CD4-positive, alpha-beta T cell treated with Interleukin-15 for 4 hours (primary cell): ENCODE results near the gene GSE1.

Experiments used
- DNase-seq: peaks from one replicate; pipeline ENCODE4 v3.0.0-alpha.2; 2020; ENCODE audit warnings: low spot score

Gene GSE1

DNA sequence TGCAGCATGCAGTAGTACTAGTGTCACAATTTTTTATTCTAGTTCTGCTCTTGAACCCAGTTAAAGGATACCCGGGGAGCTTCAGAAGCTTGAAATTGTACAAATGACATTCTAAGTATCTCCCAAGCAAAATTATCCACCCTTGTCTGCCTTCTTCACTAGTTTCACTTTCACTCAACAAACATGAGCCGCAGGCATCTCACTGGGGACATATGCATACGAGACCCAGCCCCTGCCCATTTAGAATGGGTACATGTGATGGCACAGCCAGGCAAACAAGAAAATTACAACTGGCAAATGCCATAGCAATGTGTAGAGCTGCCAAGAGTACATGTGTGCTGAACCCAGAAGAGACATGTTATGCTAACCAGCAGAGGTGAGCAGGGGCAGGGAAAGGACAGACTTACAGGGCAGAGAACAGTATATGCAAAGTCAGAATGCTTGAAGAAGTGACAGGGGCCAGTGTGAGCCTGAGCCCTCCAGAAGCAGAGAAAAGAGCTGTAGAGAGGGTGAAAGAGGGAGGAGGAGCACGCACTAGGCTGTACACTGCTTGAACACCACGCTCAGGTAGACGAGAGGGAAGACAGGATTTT lies 67.3 kb downstream of the GSE1 start:
- DNase-seq, result no peak

DNA sequence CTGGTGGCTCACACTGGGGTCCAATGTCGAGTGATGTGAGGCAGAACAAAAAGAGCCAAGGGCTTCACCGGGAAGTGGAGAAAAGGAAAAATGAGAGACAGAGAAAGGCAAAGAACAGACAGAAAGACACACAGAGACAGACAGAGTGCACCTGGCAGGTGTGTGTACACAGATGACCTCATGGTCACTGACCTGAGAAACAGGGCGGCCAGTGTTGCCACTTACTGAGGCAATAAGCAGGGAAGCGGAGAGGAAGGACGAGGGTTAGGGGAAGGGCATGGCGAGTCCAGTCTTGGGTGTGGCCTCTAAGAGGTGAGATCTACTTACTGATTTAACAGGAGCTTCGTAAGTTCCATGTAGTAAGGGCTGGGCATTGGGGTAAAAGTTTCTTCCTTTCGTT lies 68.1 kb downstream of the GSE1 start:
- DNase-seq, result no peak

DNA sequence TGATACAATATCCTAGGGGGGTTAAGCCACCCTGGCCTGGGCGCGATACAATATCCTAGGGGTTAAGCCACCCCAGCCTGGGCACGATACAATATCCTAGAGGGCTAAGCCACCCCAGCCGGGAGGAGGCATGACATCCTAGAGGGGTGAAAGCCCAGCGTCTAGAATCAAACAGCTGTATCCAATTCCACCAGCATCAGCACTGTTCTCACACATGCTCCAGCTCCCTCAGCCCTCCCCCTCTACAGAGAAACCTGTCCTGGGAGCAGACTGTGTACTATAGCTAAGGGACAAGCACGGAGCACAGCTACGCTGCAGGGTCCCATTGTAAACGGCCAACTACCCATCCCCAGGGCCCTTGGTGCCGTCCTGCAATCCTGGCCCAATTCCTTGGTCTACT lies 69.4 kb downstream of the GSE1 start:
- DNase-seq, result no peak

DNA sequence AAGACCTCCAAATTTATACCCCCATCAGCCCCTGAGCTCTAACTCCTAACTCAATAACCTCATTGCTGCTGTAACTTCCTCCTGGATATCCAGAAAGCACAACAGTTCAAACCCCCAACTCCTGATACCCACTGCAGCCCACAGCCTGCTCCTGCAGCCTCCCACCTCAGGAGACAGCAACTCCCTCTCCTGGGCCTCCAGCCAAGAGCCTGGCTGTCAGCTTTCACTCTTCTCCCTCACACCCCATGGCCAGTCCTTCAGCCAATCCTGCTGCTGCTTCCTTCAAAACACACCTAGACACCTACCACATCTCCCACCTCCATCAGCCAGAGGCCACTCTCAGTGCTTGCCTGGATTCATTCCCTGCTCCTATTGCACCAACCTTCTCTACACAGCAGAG lies 70.2 kb downstream of the GSE1 start:
- DNase-seq, result no peak

DNA sequence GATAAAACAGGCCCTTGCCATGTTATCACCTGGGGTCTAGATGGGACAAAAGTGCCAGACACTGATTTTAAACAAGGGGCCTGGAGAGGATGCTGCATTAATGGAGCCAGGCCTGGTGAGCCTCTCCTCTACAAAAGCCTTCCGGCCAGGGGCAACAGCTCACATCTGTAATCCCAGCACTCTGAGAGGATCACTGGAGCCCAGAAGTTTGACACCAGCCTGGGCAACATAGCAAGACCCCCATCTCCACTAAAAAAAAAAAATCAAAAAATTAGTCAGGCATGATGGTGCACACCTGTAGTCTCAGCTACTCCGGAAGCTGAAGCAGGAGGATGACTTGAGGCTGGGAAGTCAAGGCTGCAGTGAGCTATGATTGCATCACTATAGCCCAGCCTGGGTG lies 72.1 kb downstream of the GSE1 start:
- DNase-seq, result no peak

DNA sequence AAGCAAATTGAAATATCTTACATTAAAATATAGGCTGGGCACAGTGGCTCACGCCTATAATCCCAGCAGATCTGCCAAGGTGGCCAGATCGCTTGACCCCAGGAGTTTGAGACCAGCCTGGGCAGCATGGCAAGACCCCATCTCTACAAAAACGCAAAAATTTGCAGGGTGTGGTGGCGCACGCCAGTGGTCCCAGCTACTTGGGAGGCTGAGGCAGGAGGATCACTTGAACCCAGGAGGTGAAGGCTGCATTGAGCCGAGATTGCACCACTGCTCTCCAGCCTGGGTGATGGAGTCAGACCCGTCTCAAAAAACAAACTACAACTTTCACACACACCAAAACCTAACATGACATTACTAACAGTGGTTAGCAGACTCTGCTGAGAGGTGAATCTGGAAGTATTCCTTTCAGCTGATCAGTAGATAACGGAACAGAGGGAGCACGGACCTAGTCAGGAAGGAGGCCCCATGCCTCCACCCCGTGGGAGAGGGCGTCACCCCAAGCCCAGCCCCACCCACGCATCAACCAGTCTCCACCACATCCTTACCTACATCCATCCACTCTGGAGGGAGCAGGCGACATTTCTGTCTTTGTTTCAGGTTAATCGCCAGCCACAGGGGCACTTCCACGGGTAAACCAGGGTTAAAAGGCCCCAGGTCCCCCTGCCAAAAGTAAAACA lies 73.9 kb downstream of the GSE1 start:
- DNase-seq, result no peak

DNA sequence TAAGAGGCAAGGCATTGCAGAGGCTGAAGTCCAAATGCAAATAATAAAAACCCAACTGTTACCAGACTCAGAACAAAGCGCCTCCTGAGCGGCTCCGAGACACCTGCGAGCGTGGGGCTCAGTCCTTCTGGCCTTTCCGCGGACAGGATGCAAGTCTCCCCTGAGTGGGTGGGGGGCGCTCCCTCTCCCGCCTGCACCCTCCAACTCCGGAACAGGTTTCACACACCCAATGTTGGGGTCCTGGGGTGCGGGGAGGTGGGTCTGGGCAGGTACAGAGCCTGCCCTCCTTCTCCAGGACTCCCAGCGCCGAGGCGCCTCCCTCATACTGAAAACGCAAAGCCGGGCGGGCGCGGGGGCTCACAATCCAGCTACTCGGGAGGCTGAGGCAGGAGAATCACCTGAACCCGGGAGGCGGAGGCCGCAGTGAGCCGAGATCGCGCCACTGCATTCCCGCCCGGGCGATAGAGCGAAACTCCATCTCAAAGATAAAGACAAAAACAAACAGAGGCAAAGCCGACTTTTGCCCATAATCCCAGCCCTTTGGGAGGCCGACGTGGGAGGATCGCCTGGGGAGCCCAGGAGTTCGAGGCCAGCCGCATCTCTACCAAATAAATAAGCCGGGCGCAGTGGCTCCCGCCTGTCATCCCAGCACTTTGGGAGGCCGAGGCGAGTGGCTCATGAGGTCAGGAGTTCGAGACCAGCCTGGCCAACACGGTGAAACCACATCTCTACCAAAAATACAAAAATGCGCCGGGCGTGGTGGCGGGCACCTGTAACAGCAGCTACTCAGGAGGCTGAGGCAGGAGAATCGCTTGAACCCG lies 74.7 kb downstream of the GSE1 start:
- DNase-seq, result no peak

DNA sequence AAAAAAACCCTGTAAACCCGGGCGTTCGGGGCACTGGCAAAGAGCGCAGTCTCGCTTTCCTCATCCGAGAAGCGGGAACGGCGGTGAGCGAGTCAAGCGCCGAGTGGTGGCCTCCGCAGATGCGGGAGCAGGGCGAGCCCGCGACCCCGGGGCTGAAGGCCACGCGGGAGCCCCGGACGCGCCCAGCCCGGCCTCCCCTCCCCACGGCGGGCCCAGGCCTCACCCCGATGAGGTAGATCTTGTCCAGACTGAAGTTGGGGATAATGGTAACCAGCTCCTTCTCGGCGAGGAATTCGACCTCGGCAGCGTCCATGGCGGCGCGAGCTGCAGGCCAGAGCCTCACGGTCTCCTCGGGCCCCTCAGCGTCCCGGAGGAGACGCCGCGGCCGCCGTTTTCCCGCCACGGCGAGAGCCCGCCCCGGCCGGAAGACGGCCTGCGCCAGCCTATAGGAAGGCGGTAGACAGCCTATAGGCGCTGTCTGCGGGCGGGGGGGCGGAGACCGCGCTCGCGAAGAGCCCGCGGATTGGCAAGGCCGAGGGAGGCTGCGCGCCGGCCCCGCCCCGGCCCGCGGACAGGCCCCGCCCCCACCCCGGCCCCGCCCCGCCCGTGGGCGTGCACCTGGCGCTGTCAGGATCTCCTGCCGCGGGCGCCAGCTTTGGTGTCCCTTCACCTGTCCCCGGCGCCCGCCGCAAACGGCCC lies 75.6 kb downstream of the GSE1 start, which contains the start of gene GINS2:
TSS of gene GINS2 (minus strand) at position 369 of the 699 bp plus-strand sequence. CDS start at position 313, 56 bp downstream.
- DNase-seq, result peak; percentile 91

DNA sequence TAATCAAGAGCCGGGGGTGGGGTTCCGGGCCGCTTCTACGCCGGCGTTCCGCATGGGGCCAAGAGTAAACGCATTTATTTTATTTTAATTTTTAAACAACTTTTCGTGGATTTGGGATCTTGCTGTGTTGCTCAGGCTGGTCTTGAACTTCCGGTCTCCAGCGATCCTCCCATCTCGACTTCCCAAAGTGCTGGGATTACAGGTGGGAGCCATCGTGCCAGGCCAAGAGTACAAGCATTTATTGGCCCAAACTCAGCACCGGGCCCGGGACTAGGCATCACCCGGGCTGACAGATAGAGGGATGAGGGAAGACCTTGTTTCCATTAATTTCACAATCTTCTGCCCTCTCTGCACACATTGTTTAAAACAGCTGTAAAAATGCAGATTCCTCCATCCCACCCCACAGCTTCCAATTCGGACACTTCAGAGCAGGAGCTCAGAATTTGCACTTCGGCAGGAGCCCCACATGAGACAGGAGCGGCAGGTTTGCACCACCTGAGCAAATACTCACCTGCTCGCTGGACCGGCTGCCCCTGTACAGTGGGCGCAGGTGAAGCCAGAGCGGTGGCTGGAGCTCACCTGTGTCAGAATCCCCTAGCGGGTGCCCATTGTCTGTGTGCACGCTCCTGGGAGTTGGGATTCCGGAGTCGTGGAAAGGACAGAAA lies 76.3 kb downstream of the GSE1 start:
- no peak for DNase-seq

DNA sequence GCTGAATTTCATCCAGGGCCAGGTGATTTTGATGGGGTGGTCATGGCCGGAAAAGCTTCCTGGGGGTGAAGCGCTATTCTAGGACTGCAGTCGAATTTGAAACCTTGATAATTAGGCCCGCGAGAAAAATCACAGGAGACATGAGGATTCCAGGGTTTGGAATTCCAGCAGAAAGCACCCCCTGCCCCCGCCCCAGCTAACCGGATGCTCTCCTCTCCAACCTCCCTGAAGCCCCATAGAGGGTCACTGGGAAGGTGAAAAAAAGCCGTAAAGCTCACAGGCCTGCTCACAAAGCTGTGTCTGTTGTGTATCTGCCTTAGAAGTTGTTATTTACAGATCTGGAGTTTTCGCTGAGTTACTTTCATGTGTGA lies 76.8 kb downstream of the GSE1 start:
- no peak for DNase-seq

DNA sequence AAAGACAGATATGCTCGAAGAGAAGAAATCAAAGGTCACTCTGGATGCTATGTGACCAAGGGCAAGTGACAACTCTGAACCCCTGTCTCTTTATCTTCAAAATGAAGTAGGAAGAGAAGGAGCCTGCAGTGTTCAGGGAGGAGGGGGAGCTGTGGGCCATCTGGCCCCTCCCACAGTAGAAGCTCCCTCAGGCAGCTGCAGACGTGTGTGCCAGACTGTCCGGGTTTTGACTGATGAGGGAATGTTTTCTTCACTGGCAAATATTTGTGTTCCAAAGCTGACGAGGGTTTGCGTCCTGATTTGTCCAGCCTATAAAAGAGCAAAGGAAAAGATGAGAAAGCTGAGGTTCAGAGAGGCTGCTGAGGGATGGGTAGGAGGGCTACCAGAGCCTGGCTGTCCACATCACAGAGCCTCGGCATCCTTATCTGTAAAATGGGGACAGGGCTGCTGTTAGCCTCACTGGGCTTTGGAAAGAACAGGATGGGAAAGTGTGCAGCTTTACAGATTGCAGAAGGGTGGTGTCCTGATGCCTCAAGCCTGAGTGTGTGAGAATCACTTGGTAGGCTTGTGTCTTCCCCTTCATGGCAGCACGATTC lies 77.4 kb downstream of the GSE1 start:
- no peak for DNase-seq

DNA sequence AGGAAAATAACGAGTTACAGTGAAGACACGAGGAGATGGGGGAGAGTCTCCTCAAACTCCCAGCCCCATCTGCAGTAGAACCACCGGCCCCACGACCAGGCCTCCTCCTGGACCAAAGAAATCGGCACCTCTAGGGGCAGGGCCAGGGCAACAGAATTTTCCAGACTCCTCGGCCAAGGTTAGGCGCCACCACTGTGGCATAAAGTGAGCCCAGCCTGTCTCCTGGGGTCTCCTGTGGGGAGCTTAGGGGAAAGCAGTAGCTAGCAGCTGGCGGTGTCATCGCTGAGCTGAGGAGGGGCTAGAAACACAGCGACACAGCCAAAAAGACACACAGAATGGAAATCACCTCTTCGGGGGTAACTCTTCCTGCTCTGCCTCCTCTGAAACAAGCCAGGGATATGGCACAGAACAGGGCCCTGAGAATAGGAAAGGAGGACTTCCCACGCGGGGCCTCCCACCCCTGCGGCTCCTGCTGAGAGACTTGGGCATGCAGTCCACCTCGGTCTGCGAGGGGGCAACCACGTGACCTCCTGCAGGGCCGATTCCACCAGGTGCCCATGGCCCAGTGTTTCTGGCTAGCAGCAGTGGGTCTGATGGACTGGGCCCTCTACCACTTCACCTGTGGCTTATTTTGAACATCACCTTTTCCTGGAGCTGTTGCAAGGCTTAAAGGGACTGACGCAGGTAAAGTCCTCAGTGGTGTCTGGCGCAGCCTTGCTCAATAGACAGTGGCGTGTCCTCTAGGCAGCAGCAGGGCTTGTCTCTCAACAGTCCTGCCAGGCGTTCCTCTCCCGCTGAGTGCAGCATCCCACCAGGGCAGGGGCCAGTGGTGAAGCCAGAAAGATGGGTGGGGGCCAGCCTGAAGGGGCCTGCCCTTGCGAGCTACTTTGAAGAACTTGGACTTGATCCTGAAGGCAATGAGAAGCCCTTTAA lies 82.3 kb downstream of the GSE1 start:
- DNase-seq, result no peak

DNA sequence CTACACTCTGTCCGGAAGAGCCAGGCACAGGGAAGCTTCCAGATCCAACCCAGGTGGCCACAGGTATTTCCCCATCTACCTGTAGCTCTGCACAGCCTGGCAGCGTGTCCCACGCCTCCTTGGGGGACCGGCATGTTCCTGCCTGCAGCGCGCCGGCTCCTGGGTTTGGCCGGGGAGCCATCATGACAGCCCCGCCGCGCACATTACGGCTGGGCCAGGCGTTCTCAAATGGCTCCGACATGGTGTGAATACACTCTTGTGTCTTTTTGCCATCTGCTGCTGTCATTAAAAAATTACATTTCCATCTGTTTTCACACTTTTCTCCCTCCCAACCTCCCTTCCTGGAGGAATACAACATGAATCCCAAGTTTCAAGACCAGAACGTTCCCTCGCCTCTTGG lies 83.7 kb downstream of the GSE1 start:
- no peak for DNase-seq

DNA sequence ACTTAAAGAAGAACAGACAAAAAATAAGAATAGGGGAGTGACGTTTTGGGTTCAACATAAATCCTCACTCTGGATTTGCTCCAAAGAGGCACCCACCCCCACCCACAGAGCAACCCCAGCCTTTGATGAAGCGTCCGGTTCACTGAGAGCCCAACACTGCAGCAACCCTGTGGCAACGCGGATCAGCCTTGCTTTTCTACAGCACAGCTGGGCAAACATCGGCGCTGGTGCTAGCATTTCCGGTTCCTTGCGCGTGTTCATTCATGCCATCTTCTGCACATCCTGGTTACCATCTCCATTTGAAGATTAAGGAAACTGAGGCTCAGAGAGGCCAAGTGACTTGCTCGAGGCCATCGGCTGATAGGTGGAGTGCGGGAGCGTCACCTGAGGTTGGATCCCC lies 84.3 kb downstream of the GSE1 start:
- DNase-seq, result no peak

DNA sequence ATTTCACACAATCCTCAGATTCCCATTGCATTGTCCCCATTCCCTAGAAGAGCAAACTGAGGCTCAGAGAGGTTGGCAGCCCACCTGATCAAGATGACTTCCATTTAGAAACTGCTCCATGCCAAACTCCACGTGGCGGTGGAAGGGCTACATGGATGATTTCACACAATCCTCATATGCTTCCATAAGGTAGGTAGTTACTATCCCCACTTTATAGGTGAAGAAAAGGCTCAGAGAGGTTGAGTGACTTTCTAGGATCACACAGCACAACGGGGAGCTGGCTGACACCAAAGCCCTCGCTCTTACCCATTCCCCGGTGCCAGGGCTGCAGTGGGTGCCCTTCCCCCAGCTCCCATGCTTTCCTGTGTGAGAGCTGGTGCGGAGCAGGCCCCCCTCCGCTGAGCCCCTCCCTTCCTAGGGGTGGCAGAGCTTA lies 85.4 kb downstream of the GSE1 start:
- no peak for DNase-seq

DNA sequence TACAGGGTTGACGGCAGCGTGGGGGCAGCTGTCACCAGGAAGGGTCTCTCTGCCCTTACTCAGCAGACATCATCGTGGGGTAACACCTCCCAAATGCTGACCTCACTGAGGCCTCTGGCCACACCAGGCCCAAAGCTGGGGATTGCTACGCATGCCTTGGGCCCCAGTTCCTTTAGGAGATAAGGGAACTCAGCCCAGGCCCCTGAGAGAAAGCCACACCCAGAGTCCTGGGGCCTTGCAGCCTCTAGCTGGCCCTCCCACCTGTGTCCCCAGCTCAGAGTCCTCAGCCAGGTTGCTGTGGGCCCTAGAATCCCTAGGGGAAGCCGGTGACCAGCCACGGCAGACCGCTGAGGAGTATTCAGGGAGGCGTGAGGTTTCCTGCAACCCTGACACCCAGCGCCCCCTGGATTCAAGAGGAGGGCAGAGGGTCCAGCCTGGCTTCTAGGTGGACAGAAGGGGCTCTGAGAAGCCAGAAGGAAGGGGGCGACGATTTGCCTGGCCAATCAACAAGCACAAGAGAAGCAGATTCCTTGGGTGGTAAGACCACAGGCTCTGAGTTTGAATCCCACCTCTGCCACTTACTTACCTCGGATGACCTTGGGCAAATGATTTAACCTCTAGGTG lies 85.9 kb downstream of the GSE1 start:
- DNase-seq, result no peak

DNA sequence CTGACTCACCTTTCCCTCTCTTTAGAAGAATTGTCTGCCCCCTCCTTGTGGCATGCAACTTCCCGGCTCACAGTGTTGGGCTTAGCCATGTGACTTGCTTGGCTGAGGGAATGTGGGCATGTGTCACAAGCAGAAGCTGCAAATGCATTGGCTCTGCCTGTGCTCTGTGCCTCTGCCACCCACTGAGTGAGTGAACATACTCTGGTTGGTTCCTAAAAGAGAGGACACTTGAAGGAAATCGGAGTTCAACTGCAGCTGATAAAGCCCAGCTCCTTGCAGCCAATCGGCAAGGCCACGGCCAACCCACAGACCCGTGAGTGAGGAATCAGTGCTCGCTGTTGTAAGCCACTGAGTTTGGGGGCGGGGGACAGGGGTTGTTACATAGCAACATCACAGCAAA lies 86.5 kb downstream of the GSE1 start:
- DNase-seq, result no peak

DNA sequence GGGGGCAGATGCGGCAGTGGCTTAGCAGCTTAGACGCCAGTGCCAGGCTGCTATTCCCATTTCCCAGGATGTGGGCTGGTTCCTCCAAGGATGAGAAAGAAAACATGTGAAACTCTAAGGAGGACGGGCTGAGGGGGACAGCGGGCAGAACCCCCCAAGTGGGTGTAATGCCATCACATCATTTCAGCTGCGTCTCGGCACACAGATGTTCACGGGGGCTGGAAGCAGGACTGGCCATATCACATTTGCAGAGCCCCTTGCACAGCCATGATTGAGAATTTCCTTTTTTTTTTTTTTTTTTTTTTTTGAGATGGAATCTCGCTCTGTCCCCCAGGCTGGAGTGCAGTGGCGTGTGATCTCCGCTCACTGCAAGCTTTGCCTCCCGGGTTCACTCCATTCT lies 90.9 kb downstream of the GSE1 start:
- DNase-seq, result no peak

DNA sequence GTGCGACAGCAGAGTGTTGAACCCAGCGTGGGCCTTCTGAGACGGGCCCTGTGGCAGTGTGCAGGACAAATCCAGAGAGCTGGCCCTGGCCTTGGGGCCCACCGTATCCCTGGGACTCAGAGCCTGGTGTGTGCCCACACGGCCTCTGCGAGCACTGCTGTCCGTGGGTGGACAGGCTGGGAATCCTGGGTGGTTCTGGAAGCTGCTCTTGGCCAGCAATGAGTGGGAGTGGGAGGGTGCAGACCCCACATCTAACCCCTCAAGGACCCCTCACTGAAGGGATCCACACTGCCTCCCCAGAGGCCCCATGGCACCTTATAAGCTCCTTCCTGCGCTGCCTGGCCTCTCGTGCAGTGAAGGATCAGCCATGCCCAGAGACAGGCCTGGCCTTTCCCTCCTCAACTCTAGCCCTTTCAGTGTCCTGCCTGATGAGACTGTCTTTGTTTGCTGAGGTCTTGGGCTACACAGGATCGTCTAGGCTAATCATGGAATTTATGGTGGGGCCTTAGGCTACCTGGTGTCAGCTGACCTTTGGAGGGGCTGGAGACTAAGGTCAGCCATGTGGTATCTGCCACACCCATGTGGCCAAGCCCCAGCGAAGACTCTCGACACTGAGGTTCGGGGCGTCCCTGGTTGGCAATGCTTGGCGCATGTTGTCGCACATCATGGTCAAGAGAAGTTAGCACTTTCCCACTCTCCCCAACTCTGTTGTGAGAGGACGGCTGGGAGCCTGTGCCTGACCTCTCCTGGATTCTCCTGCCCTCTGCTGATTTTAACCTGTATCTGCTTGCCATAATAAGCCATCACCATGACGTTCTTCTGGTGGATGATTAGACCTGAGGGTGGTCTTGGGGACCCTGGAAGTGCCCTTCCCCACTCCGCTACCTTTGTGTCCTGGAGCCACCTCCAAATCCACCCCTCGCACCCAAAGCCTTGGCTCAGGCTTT lies 92.1 kb downstream of the GSE1 start:
- DNase-seq, result no peak
